Trophoblast cell (in vitro differentiated cells and primary cell): ENCODE results near the gene UBA1.

Source experiments
- DNase-seq, 2 donors: peaks; one replicate each; pipeline ENCODE4 v3.0.0-alpha.2; 2016
- H2AFZ ChIP-seq: 2 replicates; pipeline ENCODE4 v1.6.1; 2013; ENCODE audit warnings: low read length, moderate library complexity, mild to moderate bottlenecking; ENCODE audit not compliant: insufficient read depth, poor library complexity
- H2AK5ac ChIP-seq: 2 replicates; pipeline ENCODE4 v1.6.1; 2013; ENCODE audit warnings: mild to moderate bottlenecking, low read length
- H2BK120ac ChIP-seq: 2 replicates; pipeline ENCODE4 v1.6.1; 2013; ENCODE audit warnings: low read length, mild to moderate bottlenecking, moderate library complexity; ENCODE audit not compliant: insufficient read depth, poor library complexity
- H2BK12ac ChIP-seq: 2 replicates; pipeline ENCODE4 v1.6.1; 2013; ENCODE audit warnings: mild to moderate bottlenecking, low read length, moderate library complexity
- H2BK5ac ChIP-seq: 2 replicates; pipeline ENCODE4 v1.6.1; 2013; ENCODE audit warnings: low read length, low read depth, moderate library complexity, mild to moderate bottlenecking; ENCODE audit not compliant: poor library complexity
- H3K14ac ChIP-seq: 2 replicates; pipeline ENCODE4 v1.6.1; 2013; ENCODE audit warnings: mild to moderate bottlenecking, low read length
- H3K18ac ChIP-seq: 2 replicates; pipeline ENCODE4 v1.6.1; 2013; ENCODE audit warnings: mild to moderate bottlenecking, low read length
- H3K23ac ChIP-seq: 2 replicates; pipeline ENCODE4 v1.6.1; 2013; ENCODE audit warnings: low read length
- H3K27ac ChIP-seq: 2 replicates; pipeline ENCODE4 v1.5.1; 2013; ENCODE audit warnings: low read depth, mild to moderate bottlenecking, inconsistent platforms, low read length, moderate library complexity
- H3K27me3 ChIP-seq: 2 replicates; pipeline ENCODE4 v1.6.1; 2013; ENCODE audit warnings: inconsistent platforms, mild to moderate bottlenecking, low read length, moderate library complexity; ENCODE audit not compliant: insufficient read depth
- H3K36me3 ChIP-seq, 2 experiments: 1 replicate in 1 of 2; 2 replicates in 1 of 2; pipeline ENCODE4 v1.6.1; 2013; ENCODE audit warnings: low read length in 2 of 2, mild to moderate bottlenecking in 2 of 2, moderate library complexity in 1 of 2; ENCODE audit not compliant: insufficient read depth in 2 of 2, control insufficient read depth in 1 of 2
- H3K4ac ChIP-seq: 2 replicates; pipeline ENCODE4 v1.6.1; 2013; ENCODE audit warnings: low read depth, mild to moderate bottlenecking, low read length, moderate library complexity
- H3K4me1 ChIP-seq, 2 experiments: 1 replicate in 1 of 2; 2 replicates in 1 of 2; pipeline ENCODE4 v1.6.1; 2013; ENCODE audit warnings: low read length in 2 of 2, mild to moderate bottlenecking in 2 of 2, moderate library complexity in 1 of 2; ENCODE audit not compliant: insufficient read depth in 2 of 2, control insufficient read depth in 1 of 2
- H3K4me2 ChIP-seq: 2 replicates; pipeline ENCODE4 v1.6.1; 2013; ENCODE audit warnings: inconsistent platforms, mild to moderate bottlenecking, low read length, moderate library complexity
- H3K4me3 ChIP-seq: 2 replicates; pipeline ENCODE4 v1.5.1; 2013; ENCODE audit warnings: mild to moderate bottlenecking, low read depth, low read length, inconsistent platforms
- H3K79me1 ChIP-seq: one replicate; pipeline ENCODE4 v1.6.1; 2013; ENCODE audit warnings: low read length
- H3K79me2 ChIP-seq: 2 replicates; pipeline ENCODE4 v1.6.1; 2013; ENCODE audit warnings: low read length, mild to moderate bottlenecking; ENCODE audit not compliant: control insufficient read depth, insufficient read depth, poor library complexity
- H3K9ac ChIP-seq: 2 replicates; pipeline ENCODE4 v1.6.1; 2013; ENCODE audit warnings: mild to moderate bottlenecking, low read length
- H3K9me3 ChIP-seq: 2 replicates; pipeline ENCODE4 v1.6.1; 2013; ENCODE audit warnings: low read depth, mild to moderate bottlenecking, control low read depth, inconsistent platforms, low read length; ENCODE audit not compliant: insufficient read depth
- H4K12ac ChIP-seq: 2 replicates; pipeline ENCODE4 v1.6.1; 2013; ENCODE audit warnings: low read depth, mild to moderate bottlenecking, low read length, moderate library complexity
- H4K8ac ChIP-seq: 2 replicates; pipeline ENCODE4 v1.6.1; 2013; ENCODE audit warnings: low read depth, mild to moderate bottlenecking, low read length, moderate library complexity
- H4K91ac ChIP-seq: one replicate; pipeline ENCODE4 v1.6.1; 2013; ENCODE audit warnings: low read depth, mild to moderate bottlenecking, low read length, moderate library complexity
- WGBS: extraction: QIAGEN DNeasy Blood & Tissue Kit; methylation state at CpG from one replicate; pipeline ENCODE4 v1.1.7; 2013; ENCODE audit warnings: missing lambda C conversion rate; ENCODE audit not compliant: insufficient read length, insufficient coverage; ENCODE audit errors: extremely low coverage; 5-methylcytosine and 5-hydroxymethylcytosine counted together

Gene UBA1

DNA sequence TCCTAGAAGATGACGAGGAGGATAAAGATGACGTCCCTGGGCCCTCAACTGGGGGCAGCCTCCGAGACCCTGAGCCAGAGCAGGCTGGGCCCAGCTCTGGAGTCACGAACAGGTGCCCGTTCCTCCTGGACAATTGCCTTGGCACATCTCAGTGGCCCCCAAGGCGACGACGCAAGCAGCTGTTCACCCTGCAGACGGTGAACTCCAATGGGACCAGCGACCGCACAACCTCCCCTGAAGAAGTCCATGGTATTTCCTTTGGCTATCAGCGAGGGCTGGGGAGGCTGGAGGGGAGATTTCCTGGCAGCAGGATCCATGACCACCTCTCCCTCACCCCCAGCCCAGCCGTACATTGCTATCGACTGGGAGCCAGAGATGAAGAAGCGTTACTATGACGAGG, 51.0 kb downstream of the UBA1 start:
- Histone ChIP-seq H3K9ac (no peak overlapping the region), H3K4ac (no peak overlapping the region), H3K27me3 (no peaks in the 10 kb centered on the region), H3K36me3 (peaks cover 66% of the 10 kb centered on the region in 2 experiments), H4K12ac (no peak overlapping the region), H2BK12ac (no peak overlapping the region), H3K9me3 (no peaks in the 10 kb centered on the region), H3K79me1 (no peaks in the 10 kb centered on the region), H3K27ac (no peak overlapping the region), H3K14ac (no peak overlapping the region), H2BK120ac (no peak overlapping the region), H4K8ac (no peak overlapping the region), H2BK5ac (no peak overlapping the region), H3K23ac (no peak overlapping the region), H3K4me1 (no peaks in the 10 kb centered on the region), H2AFZ (no peak overlapping the region), H3K79me2 (no peaks in the 10 kb centered on the region), H2AK5ac (no peak overlapping the region), H3K4me2 (no peak overlapping the region), H3K4me3 (no peak overlapping the region), H4K91ac (no peak overlapping the region), H3K18ac (no peak overlapping the region)
- no peak for DNase-seq
- WGBS = no CpG with 5 or more reads among the region's 16 CpGs

DNA sequence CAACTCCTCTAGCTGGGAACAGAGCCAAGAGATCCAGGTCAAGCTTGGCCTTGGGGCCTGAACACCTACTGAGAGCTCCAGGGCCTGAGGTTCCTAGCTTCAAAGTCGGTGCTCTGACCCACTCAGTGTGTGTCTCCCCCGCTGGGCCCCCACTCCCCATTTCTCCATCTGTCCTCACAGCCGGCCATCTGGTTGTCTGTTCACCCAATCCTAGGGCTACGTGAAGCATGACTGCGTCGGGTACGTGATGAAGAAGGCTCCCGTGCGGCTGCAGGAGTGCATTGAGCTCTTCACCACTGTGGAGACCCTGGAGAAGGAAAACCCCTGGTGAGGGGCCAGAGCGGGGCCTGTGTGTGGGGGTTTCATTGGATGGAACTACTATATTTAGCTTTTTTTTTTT, 51.5 kb downstream of the UBA1 start:
- WGBS = no CpG with 5 or more reads among the region's 10 CpGs
- no peak overlapping the region for H2AK5ac ChIP-seq
- H3K18ac ChIP-seq = no peak overlapping the region
- H3K79me2 ChIP-seq = no peaks in the 10 kb centered on the region
- no peak overlapping the region for H2BK120ac ChIP-seq
- no peak for DNase-seq
- H3K14ac ChIP-seq = no peak overlapping the region
- H2BK5ac ChIP-seq = no peak overlapping the region
- H3K9me3 ChIP-seq = no peaks in the 10 kb centered on the region
- H3K4me1 ChIP-seq = no peaks in the 10 kb centered on the region
- no peak overlapping the region for H4K8ac ChIP-seq
- no peak overlapping the region for H2BK12ac ChIP-seq
- no peak overlapping the region for H3K4me2 ChIP-seq
- no peak overlapping the region for H3K23ac ChIP-seq
- no peaks in the 10 kb centered on the region for H3K79me1 ChIP-seq
- no peak overlapping the region for H2AFZ ChIP-seq
- H4K12ac ChIP-seq = no peak overlapping the region
- no peak overlapping the region for H3K9ac ChIP-seq
- H3K4me3 ChIP-seq = no peak overlapping the region
- H3K27ac ChIP-seq = no peak overlapping the region
- no peak overlapping the region for H4K91ac ChIP-seq
- no peak overlapping the region for H3K4ac ChIP-seq
- H3K36me3 ChIP-seq = peaks cover 61% of the 10 kb centered on the region in 2 experiments
- H3K27me3 ChIP-seq = no peaks in the 10 kb centered on the region

DNA sequence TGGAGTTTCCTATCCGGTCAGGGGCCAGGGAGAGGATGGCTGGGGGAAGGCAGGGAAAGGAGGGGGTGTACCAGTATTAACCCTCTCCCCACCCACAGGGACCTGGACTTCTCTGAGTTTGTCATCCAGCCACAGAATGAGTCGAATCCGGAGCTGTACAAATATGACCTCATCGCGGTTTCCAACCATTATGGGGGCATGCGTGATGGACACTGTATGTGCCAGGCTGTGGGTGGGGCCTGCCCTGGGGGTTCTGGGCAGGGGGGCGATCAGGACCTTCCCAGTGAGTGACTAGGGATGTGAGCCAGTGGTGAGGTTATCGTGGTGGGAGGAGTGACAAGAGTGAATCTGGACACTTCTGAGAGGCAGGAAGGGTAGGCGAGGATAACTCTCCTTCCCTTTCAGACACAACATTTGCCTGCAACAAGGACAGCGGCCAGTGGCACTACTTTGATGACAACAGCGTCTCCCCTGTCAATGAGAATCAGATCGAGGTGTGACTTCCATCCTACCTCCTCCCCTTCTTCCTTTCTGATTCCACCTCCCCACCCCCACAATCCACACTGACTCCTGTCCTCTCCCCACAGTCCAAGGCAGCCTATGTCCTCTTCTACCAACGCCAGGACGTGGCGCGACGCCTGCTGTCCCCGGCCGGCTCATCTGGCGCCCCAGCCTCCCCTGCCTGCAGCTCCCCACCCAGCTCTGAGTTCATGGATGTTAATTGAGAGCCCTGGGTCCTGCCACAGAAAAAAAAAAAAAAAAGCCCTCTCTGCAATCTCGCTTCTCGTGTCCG, 53.8 kb downstream of the UBA1 start:
- no peak overlapping the region for H3K27ac ChIP-seq
- H3K4me1 ChIP-seq = no peaks in the 10 kb centered on the region
- no peak overlapping the region for H3K23ac ChIP-seq
- H3K4me3 ChIP-seq = no peak overlapping the region
- no peak overlapping the region for H3K4ac ChIP-seq
- H3K4me2 ChIP-seq = no peak overlapping the region
- H3K27me3 ChIP-seq = no peaks in the 10 kb centered on the region
- H3K9ac ChIP-seq = no peak overlapping the region
- peaks cover 38 to 41% of the 10 kb centered on the region in 2 experiments for H3K36me3 ChIP-seq
- no CpG with 5 or more reads among the region's 23 CpGs for WGBS
- H2AFZ ChIP-seq = no peak overlapping the region
- H4K8ac ChIP-seq = no peak overlapping the region
- no peak overlapping the region for H4K12ac ChIP-seq
- H3K79me2 ChIP-seq = no peaks in the 10 kb centered on the region
- H4K91ac ChIP-seq = no peak overlapping the region
- H2BK120ac ChIP-seq = no peak overlapping the region
- no peak overlapping the region for H2BK12ac ChIP-seq
- no peak overlapping the region for H2BK5ac ChIP-seq
- no peaks in the 10 kb centered on the region for H3K79me1 ChIP-seq
- H3K9me3 ChIP-seq = no peaks in the 10 kb centered on the region
- H3K18ac ChIP-seq = no peak overlapping the region
- H3K14ac ChIP-seq = no peak overlapping the region
- no peak overlapping the region for H2AK5ac ChIP-seq
- DNase-seq = no peak

DNA sequence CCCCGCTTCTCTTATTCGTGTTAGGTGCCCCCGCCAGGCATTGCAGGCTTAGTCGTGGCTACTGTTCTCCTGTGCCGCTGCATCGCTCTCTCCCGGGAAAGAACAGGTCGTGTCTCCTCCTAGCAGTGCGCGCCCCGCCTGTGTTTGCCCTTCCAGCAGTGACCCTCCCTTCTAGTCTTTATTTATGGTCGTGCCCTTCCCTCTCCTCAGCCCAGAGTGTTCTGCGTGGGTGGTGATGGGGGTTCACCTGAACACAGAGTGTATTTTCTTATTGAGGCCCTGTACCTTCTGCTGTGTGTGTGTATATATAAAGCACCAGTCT, 54.3 kb downstream of the UBA1 start:
- no peak overlapping the region for H4K12ac ChIP-seq
- no peak overlapping the region for H4K8ac ChIP-seq
- H3K9me3 ChIP-seq = no peaks in the 10 kb centered on the region
- no peak overlapping the region for H2AK5ac ChIP-seq
- H3K27me3 ChIP-seq = no peaks in the 10 kb centered on the region
- H2AFZ ChIP-seq = no peak overlapping the region
- no peak overlapping the region for H3K23ac ChIP-seq
- no CpG with 5 or more reads among the region's 13 CpGs for WGBS
- H2BK120ac ChIP-seq = no peak overlapping the region
- DNase-seq = no peak
- peaks cover 35 to 37% of the 10 kb centered on the region in 2 experiments for H3K36me3 ChIP-seq
- H4K91ac ChIP-seq = no peak overlapping the region
- H3K4me3 ChIP-seq = no peak overlapping the region
- H3K79me2 ChIP-seq = no peaks in the 10 kb centered on the region
- H3K4ac ChIP-seq = no peak overlapping the region
- no peak overlapping the region for H3K14ac ChIP-seq
- no peak overlapping the region for H3K9ac ChIP-seq
- no peaks in the 10 kb centered on the region for H3K4me1 ChIP-seq
- H3K18ac ChIP-seq = no peak overlapping the region
- H3K79me1 ChIP-seq = no peaks in the 10 kb centered on the region
- no peak overlapping the region for H3K4me2 ChIP-seq
- H2BK12ac ChIP-seq = no peak overlapping the region
- H3K27ac ChIP-seq = no peak overlapping the region
- H2BK5ac ChIP-seq = no peak overlapping the region
